ENCODE data around the gene ATP6V0E1.

DNA sequence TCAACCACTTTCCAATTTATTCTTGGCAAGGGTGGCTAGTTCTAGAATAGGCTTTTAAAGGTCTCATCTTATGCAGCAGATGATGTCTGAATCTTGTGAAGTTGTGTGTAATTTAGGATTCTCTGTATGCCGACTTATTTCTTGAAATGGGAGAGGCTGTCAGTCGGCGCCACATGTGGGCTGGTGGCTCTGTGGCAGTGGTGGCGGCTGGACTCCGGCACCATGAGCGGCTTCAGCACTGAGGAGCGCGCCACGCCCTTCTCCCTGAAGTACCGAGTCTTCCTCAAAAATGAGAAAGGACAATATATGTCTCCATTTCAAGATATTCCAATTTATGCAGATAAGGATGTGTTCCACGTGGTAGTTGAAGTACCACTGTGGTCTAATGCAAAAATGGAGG is 8.3 kb upstream of the ATP6V0E1 start:
- TF ChIP-seq, protein P1, sequence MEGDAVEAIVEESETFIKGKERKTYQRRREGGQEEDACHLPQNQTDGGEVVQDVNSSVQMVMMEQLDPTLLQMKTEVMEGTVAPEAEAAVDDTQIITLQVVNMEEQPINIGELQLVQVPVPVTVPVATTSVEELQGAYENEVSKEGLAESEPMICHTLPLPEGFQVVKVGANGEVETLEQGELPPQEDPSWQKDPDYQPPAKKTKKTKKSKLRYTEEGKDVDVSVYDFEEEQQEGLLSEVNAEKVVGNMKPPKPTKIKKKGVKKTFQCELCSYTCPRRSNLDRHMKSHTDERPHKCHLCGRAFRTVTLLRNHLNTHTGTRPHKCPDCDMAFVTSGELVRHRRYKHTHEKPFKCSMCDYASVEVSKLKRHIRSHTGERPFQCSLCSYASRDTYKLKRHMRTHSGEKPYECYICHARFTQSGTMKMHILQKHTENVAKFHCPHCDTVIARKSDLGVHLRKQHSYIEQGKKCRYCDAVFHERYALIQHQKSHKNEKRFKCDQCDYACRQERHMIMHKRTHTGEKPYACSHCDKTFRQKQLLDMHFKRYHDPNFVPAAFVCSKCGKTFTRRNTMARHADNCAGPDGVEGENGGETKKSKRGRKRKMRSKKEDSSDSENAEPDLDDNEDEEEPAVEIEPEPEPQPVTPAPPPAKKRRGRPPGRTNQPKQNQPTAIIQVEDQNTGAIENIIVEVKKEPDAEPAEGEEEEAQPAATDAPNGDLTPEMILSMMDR (conservative IDR thresholded peaks at IDR 0.05; ENCODE audit: low read depth, low read length), result no peak
- TF ChIP-seq POLR2A (IDR thresholded peaks at IDR 0.05; ENCODE audit: low read depth, low read length) (no peak), BHLHE40 (IDR thresholded peaks at IDR 0.05; ENCODE audit: low read depth, low read length) (no peak), NFE2L2 (IDR thresholded peaks at IDR 0.05; ENCODE audit: low read depth, low read length) (no peak), MXI1 (IDR thresholded peaks at IDR 0.05; ENCODE audit: borderline replicate concordance, low read depth, low read length) (no peak)
